ENCODE data around the gene MUCL1.
A peak's percentile ranks its signal among the peaks of the same experiment; 100 is the strongest.
"Not testable (repeated sequence)": the region's sequence is repeated elsewhere in the genome, so short reads cannot be mapped to it uniquely, and the experiment has no call there.

The MUCL1 gene

GRCh38 chr12:54879579-54879978 is 25.3 kb downstream of the MUCL1 start:
- no peak for DNase-seq (ENCODE audit: low read depth)
- no peak for TF ChIP-seq MAX (IDR thresholded peaks at IDR 0.05; ENCODE audit: low read depth, low read length)
- no peak for TF ChIP-seq CTCF (IDR thresholded peaks at IDR 0.05; ENCODE audit: low read depth, low read length)
- no peak for TF ChIP-seq MYC (IDR thresholded peaks at IDR 0.05; ENCODE audit: low read depth, low read length)
- TF ChIP-seq POLR2A (IDR thresholded peaks at IDR 0.05; ENCODE audit: extremely low read depth, insufficient read length): no peak
- no peak overlapping the region for H3K4me3 ChIP-seq (ENCODE audit: low read depth, low read length)

- no peak overlapping the region for H3K4me3 ChIP-seq (ENCODE audit: low read depth, low read length)
- TF ChIP-seq CTCF (IDR thresholded peaks at IDR 0.05; ENCODE audit: low read depth, low read length) (peak; percentile 3), MYC (IDR thresholded peaks at IDR 0.05; ENCODE audit: low read depth, low read length) (no peak), MAX (IDR thresholded peaks at IDR 0.05; ENCODE audit: low read depth, low read length) (no peak)
- DNase-seq (ENCODE audit: low read depth): peak; percentile 61
These were observed 27.8 kb downstream of the MUCL1 start for GRCh38 chr12:54882079-54882478.

GRCh38 chr12:54882597-54882996 is 28.3 kb downstream of the MUCL1 start:
- H3K4me3 ChIP-seq (ENCODE audit: low read depth, low read length); DNase-seq (ENCODE audit: low read depth): not testable (repeated sequence)

GRCh38 chr12:54888428-54888827 is 34.1 kb downstream of the MUCL1 start:
- not testable (repeated sequence) for DNase-seq (ENCODE audit: low read depth); H3K4me3 ChIP-seq (ENCODE audit: low read depth, low read length)

GRCh38 chr12:54890339-54890738 is 36.0 kb downstream of the MUCL1 start:
- DNase-seq (ENCODE audit: low read depth): no peak
- no peak overlapping the region for H3K4me3 ChIP-seq (ENCODE audit: low read depth, low read length)
- TF ChIP-seq MAX (IDR thresholded peaks at IDR 0.05; ENCODE audit: low read depth, low read length): no peak
- no peak for TF ChIP-seq MYC (IDR thresholded peaks at IDR 0.05; ENCODE audit: low read depth, low read length)
- no peak for TF ChIP-seq CTCF (IDR thresholded peaks at IDR 0.05; ENCODE audit: low read depth, low read length)
- TF ChIP-seq POLR2A (IDR thresholded peaks at IDR 0.05; ENCODE audit: extremely low read depth, insufficient read length): no peak

- no peak for DNase-seq (ENCODE audit: low read depth)
- H3K4me3 ChIP-seq (ENCODE audit: low read depth, low read length): no peak overlapping the region
- TF ChIP-seq POLR2A (IDR thresholded peaks at IDR 0.05; ENCODE audit: extremely low read depth, insufficient read length) (no peak), MYC (IDR thresholded peaks at IDR 0.05; ENCODE audit: low read depth, low read length) (no peak), MAX (IDR thresholded peaks at IDR 0.05; ENCODE audit: low read depth, low read length) (no peak), CTCF (IDR thresholded peaks at IDR 0.05; ENCODE audit: low read depth, low read length) (no peak)
These were observed 37.6 kb downstream of the MUCL1 start for GRCh38 chr12:54891717-54892478.

Measured in NB4 (cell line).